Measurements from ENCODE around the gene SYNE2. TPM values are rescaled to one million over a fixed set of nuclear protein-coding genes. Genes with fewer than 3 reads are reported as not detected.

The SYNE2 gene
- total RNA-seq, 1 experiment from 2014 or later: 16.0 TPM

- no TSS peak for BruUV-seq (replicated peaks)
- Histone ChIP-seq H3K4me2 (ENCODE audit: low read length) (no peak overlapping the region), H3K4me3 (ENCODE audit: low read length) (no peak overlapping the region), H3K27me3 (ENCODE audit: low read length) (no peaks in the 10 kb centered on the region), H3K36me3 (ENCODE audit: low read depth, low read length) (no peaks in the 10 kb centered on the region), H3K9me3 (ENCODE audit: low read length) (no peaks in the 10 kb centered on the region), H3K79me2 (ENCODE audit: low read length) (no peaks in the 10 kb centered on the region), H2AFZ (ENCODE audit: low read length) (no peak overlapping the region), H3K9ac (ENCODE audit: low read length) (no peak overlapping the region), H3K4me1 (ENCODE audit: insufficient read depth, low read length) (no peaks in the 10 kb centered on the region), H4K20me1 (ENCODE audit: low read length) (no peaks in the 10 kb centered on the region), H3K9me2 (replicated peaks; ENCODE audit: low read length) (no peaks in the 10 kb centered on the region), H3K27ac (ENCODE audit: low read length) (no peak overlapping the region), H3F3A (ENCODE audit: low read length, unreplicated experiment) (no peaks in the 10 kb centered on the region)
- DNase-seq (no peak), ATAC-seq (no peak)
- intact Hi-C loops (cut with micrococcal nuclease): no loop called here
- TF ChIP-seq CTCF (conservative IDR thresholded peaks at IDR 0.05; ENCODE audit: low read depth, low read length) (no peak), EZH2phosphoT487 (IDR thresholded peaks at IDR 0.05; ENCODE audit: borderline replicate concordance, low read length) (no peak), EZH2 (IDR thresholded peaks at IDR 0.05; ENCODE audit: low read length, unreplicated experiment) (no peak)
- POLR2A ChIA-PET (ENCODE audit: unreplicated experiment): no interaction called here
- CTCF ChIA-PET: no interaction called here
Measured at GRCh38 chr14:64218344-64219240, 365.8 kb downstream of the SYNE2 start.

GRCh38 chr14:64220056-64220455 lies 367.3 kb downstream of the SYNE2 start:
- no peak for ATAC-seq
- intact Hi-C loops (cut with micrococcal nuclease): no loop called here
- Histone ChIP-seq H3F3A (ENCODE audit: low read length, unreplicated experiment) (no peaks in the 10 kb centered on the region), H3K79me2 (ENCODE audit: low read length) (no peaks in the 10 kb centered on the region), H3K9me2 (replicated peaks; ENCODE audit: low read length) (no peaks in the 10 kb centered on the region), H3K4me1 (ENCODE audit: insufficient read depth, low read length) (no peaks in the 10 kb centered on the region), H3K9ac (ENCODE audit: low read length) (no peak overlapping the region), H3K4me3 (ENCODE audit: low read length) (no peak overlapping the region), H2AFZ (ENCODE audit: low read length) (no peak overlapping the region), H3K4me2 (ENCODE audit: low read length) (no peak overlapping the region), H4K20me1 (ENCODE audit: low read length) (no peaks in the 10 kb centered on the region), H3K9me3 (ENCODE audit: low read length) (no peaks in the 10 kb centered on the region), H3K27ac (ENCODE audit: low read length) (no peak overlapping the region), H3K27me3 (ENCODE audit: low read length) (no peaks in the 10 kb centered on the region), H3K36me3 (ENCODE audit: low read depth, low read length) (no peaks in the 10 kb centered on the region)
- no TSS peak for BruUV-seq (replicated peaks)
- POLR2A ChIA-PET (ENCODE audit: unreplicated experiment): no interaction called here
- no peak for DNase-seq
- CTCF ChIA-PET: no interaction called here
- no peak for TF ChIP-seq EZH2 (IDR thresholded peaks at IDR 0.05; ENCODE audit: low read length, unreplicated experiment)
- no peak for TF ChIP-seq EZH2phosphoT487 (IDR thresholded peaks at IDR 0.05; ENCODE audit: borderline replicate concordance, low read length)
- no peak for TF ChIP-seq CTCF (conservative IDR thresholded peaks at IDR 0.05; ENCODE audit: low read depth, low read length)

- Histone ChIP-seq H3K9ac (ENCODE audit: low read length) (no peak overlapping the region), H3K9me2 (replicated peaks; ENCODE audit: low read length) (no peaks in the 10 kb centered on the region), H3K4me2 (ENCODE audit: low read length) (no peak overlapping the region), H3K79me2 (ENCODE audit: low read length) (no peaks in the 10 kb centered on the region), H3K4me3 (ENCODE audit: low read length) (no peak overlapping the region), H3K27me3 (ENCODE audit: low read length) (no peaks in the 10 kb centered on the region), H3K4me1 (ENCODE audit: insufficient read depth, low read length) (no peaks in the 10 kb centered on the region), H3K27ac (ENCODE audit: low read length) (no peak overlapping the region), H2AFZ (ENCODE audit: low read length) (no peak overlapping the region), H4K20me1 (ENCODE audit: low read length) (no peaks in the 10 kb centered on the region), H3F3A (ENCODE audit: low read length, unreplicated experiment) (no peaks in the 10 kb centered on the region), H3K36me3 (ENCODE audit: low read depth, low read length) (no peaks in the 10 kb centered on the region), H3K9me3 (ENCODE audit: low read length) (no peaks in the 10 kb centered on the region)
- no peak for TF ChIP-seq CTCF (conservative IDR thresholded peaks at IDR 0.05; ENCODE audit: low read depth, low read length)
- TF ChIP-seq EZH2phosphoT487 (IDR thresholded peaks at IDR 0.05; ENCODE audit: borderline replicate concordance, low read length): no peak
- no peak for TF ChIP-seq EZH2 (IDR thresholded peaks at IDR 0.05; ENCODE audit: low read length, unreplicated experiment)
- ATAC-seq (no peak), DNase-seq (no peak)
- BruUV-seq (replicated peaks): no TSS peak
- intact Hi-C loops (cut with micrococcal nuclease): no loop called here
- ChIA-PET CTCF (no interaction called here), POLR2A (ENCODE audit: unreplicated experiment) (no interaction called here)
Measured at GRCh38 chr14:64220466-64220865, 367.7 kb downstream of the SYNE2 start.

Measured in PC-3 (cell line).